PC-9 (cell line): ENCODE results near the gene SUGCT. TPM values are rescaled to one million over a fixed set of nuclear protein-coding genes. Genes with fewer than 3 reads are reported as not detected.

Source experiments
- BruUV-seq: library from RNA; stranded (reverse); fragments of 400-500 nt; replicated peaks from 2 replicates; lab custom pipeline; 2021; lab: Mats Ljungman, UMichigan
- CTCF ChIA-PET: fragments of 300-600 bp; sonication (Branson Sonifier 250); formaldehyde crosslinking; loops from one replicate; lab custom pipeline; 2022; ENCODE audit warnings: antibody characterized with exemption; lab: Charles Lee
- POLR2A ChIA-PET: fragments of 300-600 bp; sonication (Branson Sonifier 250); formaldehyde crosslinking; loops from one replicate; lab custom pipeline; 2022; ENCODE audit warnings: antibody characterized with exemption; ENCODE audit not compliant: unreplicated experiment; lab: Charles Lee
- DNase-seq, 2 experiments: peaks; one replicate each; pipeline versions ENCODE4 v3.0.0 to v3.0.0-alpha.2; 2015 to 2022; ENCODE audit warnings: mixed read lengths in 1 of 2
- H2AFZ ChIP-seq: fragments of 200-600 bp; sonication (generic); 2 replicates; pipeline ENCODE4 v1.8.1; 2017; ENCODE audit warnings: antibody characterized with exemption
- H3F3A ChIP-seq: fragments of 200-600 bp; sonication (generic); 2 replicates; pipeline ENCODE4 v1.8.1; 2017; ENCODE audit warnings: antibody characterized with exemption, mild to moderate bottlenecking, low read depth; ENCODE audit not compliant: insufficient read depth
- H3K27ac ChIP-seq: fragments of 200-600 bp; sonication (generic); 2 replicates; pipeline ENCODE4 v1.6.1; 2016; ENCODE audit warnings: mixed run types
- H3K27me3 ChIP-seq: fragments of 200-600 bp; sonication (generic); 2 replicates; pipeline ENCODE4 v1.6.1; 2016; ENCODE audit warnings: low read depth, mixed run types; ENCODE audit not compliant: insufficient read depth
- H3K36me3 ChIP-seq: fragments of 200-600 bp; sonication (generic); 2 replicates; pipeline ENCODE4 v1.6.1; 2016; ENCODE audit warnings: low read depth, mixed run types
- H3K4me1 ChIP-seq: fragments of 200-600 bp; sonication (generic); replicated peaks from 2 replicates; pipeline ENCODE4 v1.6.1; 2016; ENCODE audit warnings: mixed run types; ENCODE audit not compliant: insufficient read depth
- H3K4me2 ChIP-seq: fragments of 200-600 bp; sonication (generic); 2 replicates; pipeline ENCODE4 v1.6.1; 2017; ENCODE audit warnings: mixed run types
- H3K4me3 ChIP-seq: fragments of 200-600 bp; sonication (generic); 2 replicates; pipeline ENCODE4 v1.6.1; 2016; ENCODE audit warnings: mixed run types
- H3K79me2 ChIP-seq: fragments of 200-600 bp; sonication (generic); 2 replicates; pipeline ENCODE4 v1.6.1; 2017; ENCODE audit warnings: low read depth, mixed run types
- H3K9me2 ChIP-seq: fragments of 200-600 bp; sonication (generic); 2 replicates; pipeline ENCODE4 v1.8.1; 2017; ENCODE audit warnings: mild to moderate bottlenecking; ENCODE audit not compliant: insufficient read depth
- H3K9me3 ChIP-seq: fragments of 200-600 bp; sonication (generic); 2 replicates; pipeline ENCODE4 v1.8.1; 2016; ENCODE audit warnings: low read depth; ENCODE audit not compliant: insufficient read depth
- H4K20me1 ChIP-seq: fragments of 200-600 bp; sonication (generic); 2 replicates; pipeline ENCODE4 v1.8.1; 2017; ENCODE audit not compliant: insufficient read depth
- CTCF ChIP-seq: fragments of 200-600 bp; sonication (generic); conservative IDR thresholded peaks from 2 replicates; pipeline ENCODE4 v1.6.1; 2017; ENCODE audit warnings: mixed run types, antibody characterized with exemption, mild to moderate bottlenecking, moderate library complexity
- EZH2 ChIP-seq: fragments of 200-600 bp; sonication (generic); IDR thresholded peaks from 2 replicates; pipeline ENCODE4 v1.8.0; 2017; ENCODE audit warnings: antibody characterized with exemption, low read depth
- intact Hi-C: fragments of 100-400 bp; cut with micrococcal nuclease; formaldehyde crosslinking; loops from one replicate; pipeline ENCODE4 v1.10.0; 2022; ENCODE audit not compliant: unreplicated experiment
- total RNA-seq: library from RNA; stranded (reverse); gene quantifications from 2 replicates; pipeline ENCODE4 v1.2.3, GENCODE V29; 2021

Gene SUGCT
- total RNA-seq, 1 experiment from 2014 or later, result 3.5 TPM

GRCh38 chr7:40279991-40280390 lies 145.2 kb downstream of the SUGCT start:
- no peak overlapping the region for H3K4me3 ChIP-seq
- no peak for DNase-seq
- intact Hi-C loops, result no loop called here
- H3K9me2 ChIP-seq, result no peaks in the 10 kb centered on the region
- no peaks in the 10 kb centered on the region for H3F3A ChIP-seq
- no peaks in the 10 kb centered on the region for H3K4me1 ChIP-seq
- H3K36me3 ChIP-seq, result no peaks in the 10 kb centered on the region
- POLR2A ChIA-PET, result no interaction called here
- H3K27ac ChIP-seq, result no peak overlapping the region
- no peaks in the 10 kb centered on the region for H3K79me2 ChIP-seq
- H2AFZ ChIP-seq, result no peak overlapping the region
- H3K9me3 ChIP-seq, result 0 out of 2 replicates have a peak, but pooled peaks cover 7% of the 10 kb centered on the region
- no peaks in the 10 kb centered on the region for H4K20me1 ChIP-seq
- H3K27me3 ChIP-seq, result no peaks in the 10 kb centered on the region
- TF ChIP-seq CTCF (no peak), EZH2 (no peak)
- CTCF ChIA-PET, result no interaction called here
- BruUV-seq, result no TSS peak
- no peak overlapping the region for H3K4me2 ChIP-seq

DNA sequence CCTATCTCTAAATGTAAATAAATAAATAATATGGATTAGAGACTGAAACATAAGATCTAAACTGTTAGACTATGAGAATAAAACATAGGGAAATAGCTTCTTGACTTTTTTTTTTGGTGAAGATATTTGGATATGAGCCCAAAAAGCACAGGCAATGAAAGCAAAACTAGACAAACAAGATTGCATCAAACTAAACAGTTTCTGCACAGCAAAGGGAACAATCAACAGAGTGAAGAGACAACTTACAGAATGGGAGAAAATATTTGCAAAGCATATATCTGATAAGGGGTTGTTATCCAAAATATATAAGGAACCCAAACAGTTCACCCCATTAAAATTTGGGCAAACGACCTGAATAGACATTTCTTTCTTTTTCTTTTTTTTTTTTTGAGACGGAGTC lies 148.1 kb downstream of the SUGCT start:
- Histone ChIP-seq H3K36me3 (no peaks in the 10 kb centered on the region), H3K4me3 (no peak overlapping the region), H3K27me3 (no peaks in the 10 kb centered on the region), H3K9me3 (0 out of 2 replicates have a peak, but pooled peaks cover 7% of the 10 kb centered on the region), H3K79me2 (no peaks in the 10 kb centered on the region), H3K4me2 (no peak overlapping the region), H3K9me2 (no peaks in the 10 kb centered on the region), H3K4me1 (no peaks in the 10 kb centered on the region), H3K27ac (no peak overlapping the region), H3F3A (no peaks in the 10 kb centered on the region), H4K20me1 (no peaks in the 10 kb centered on the region), H2AFZ (no peak overlapping the region)
- intact Hi-C loops, result no loop called here
- DNase-seq, result no peak
- ChIA-PET CTCF (no interaction called here), POLR2A (no interaction called here)
- no TSS peak for BruUV-seq
- no peak for TF ChIP-seq CTCF
- TF ChIP-seq EZH2, result no peak

GRCh38 chr7:40283391-40283790 lies 148.6 kb downstream of the SUGCT start:
- H3K4me2 ChIP-seq, result no peak overlapping the region
- intact Hi-C loops, result no loop called here
- no peak for TF ChIP-seq CTCF
- TF ChIP-seq EZH2, result no peak
- no peaks in the 10 kb centered on the region for H3K79me2 ChIP-seq
- H3K9me2 ChIP-seq, result no peaks in the 10 kb centered on the region
- H3K4me1 ChIP-seq, result no peaks in the 10 kb centered on the region
- POLR2A ChIA-PET, result no interaction called here
- H3K36me3 ChIP-seq, result no peaks in the 10 kb centered on the region
- no TSS peak for BruUV-seq
- H3K9me3 ChIP-seq, result 0 out of 2 replicates have a peak, but pooled peaks cover 7% of the 10 kb centered on the region
- CTCF ChIA-PET, result no interaction called here
- no peaks in the 10 kb centered on the region for H3F3A ChIP-seq
- no peak overlapping the region for H2AFZ ChIP-seq
- no peak overlapping the region for H3K27ac ChIP-seq
- H4K20me1 ChIP-seq, result no peaks in the 10 kb centered on the region
- no peak overlapping the region for H3K4me3 ChIP-seq
- DNase-seq, result no peak
- no peaks in the 10 kb centered on the region for H3K27me3 ChIP-seq
